Measurements from ENCODE around the gene NDUFB4. TPM values are rescaled to one million over a fixed set of nuclear protein-coding genes. Genes with fewer than 3 reads are reported as not detected.

Gene NDUFB4
- total and polyA plus RNA-seq, 4 donors, result 28.4 to 269 (median 76.9) TPM

DNA sequence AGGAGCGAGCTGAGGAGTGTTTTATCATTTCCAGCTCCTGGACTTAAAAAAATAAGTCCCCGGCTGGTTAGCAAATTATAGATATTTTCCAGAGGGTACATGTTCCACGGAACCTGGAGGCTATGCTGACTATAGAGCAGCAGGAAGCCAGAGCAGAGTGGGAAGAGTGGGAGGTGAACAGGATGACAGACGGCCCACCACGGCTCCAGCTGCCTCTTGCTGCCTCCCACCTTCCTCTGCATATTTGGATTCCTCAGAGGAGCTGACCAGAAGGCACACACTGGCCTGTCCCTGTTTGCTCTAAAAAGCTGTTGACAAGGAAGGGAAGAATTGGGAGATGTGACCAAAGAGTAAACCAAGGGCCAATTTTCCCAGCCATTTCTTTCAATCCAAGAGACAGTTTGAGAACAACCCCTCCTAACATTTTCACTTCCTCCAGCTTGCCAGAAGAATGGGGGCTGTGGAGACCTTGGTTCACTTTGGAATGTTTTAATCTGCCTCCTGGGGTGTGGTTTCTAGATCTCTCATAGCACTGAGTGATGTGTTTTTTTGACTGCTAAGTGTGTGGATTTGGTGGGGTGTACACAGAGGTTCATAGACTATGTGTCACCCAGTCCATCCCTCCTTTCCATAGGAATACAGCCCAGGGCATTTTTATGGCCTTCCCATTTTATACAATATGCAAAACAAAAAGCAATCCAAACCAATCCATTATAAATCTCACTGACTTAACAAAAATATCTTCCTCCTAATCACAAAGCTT is 49.1 kb downstream of the NDUFB4 start:
- Histone ChIP-seq H3K4me1 (ENCODE audit: control insufficient read depth in 4 of 4, insufficient read depth in 4 of 4, low read length in 3 of 4) (no peaks in the 10 kb centered on the region), H3K4me3 (ENCODE audit: low read depth in 1 of 3, low read length in 3 of 3) (no peak overlapping the region), H3K27me3 (ENCODE audit: control insufficient read depth in 4 of 4, insufficient read depth in 4 of 4, low read length in 3 of 4) (no peaks in the 10 kb centered on the region), H3K27ac (ENCODE audit: low read depth in 1 of 2, low read length in 2 of 2) (no peak overlapping the region), H3K9me3 (ENCODE audit: control insufficient read depth in 4 of 4, low read length in 3 of 4) (no peaks in the 10 kb centered on the region), H3K9ac (ENCODE audit: low read depth in 1 of 2, low read length in 2 of 2) (no peak overlapping the region), H3K36me3 (ENCODE audit: control insufficient read depth in 4 of 4, insufficient read depth in 3 of 4, low read depth in 1 of 4, low read length in 3 of 4) (peaks cover 8 to 91% (median 85%) of the 10 kb centered on the region in 4 donors)
- 79% methylated on average over 5 of the region's 5 CpGs for WGBS
- TF ChIP-seq RAD21 (IDR thresholded peaks at IDR 0.05) (no peak), SP1 (IDR thresholded peaks at IDR 0.05) (no peak), FOXA1 (IDR thresholded peaks at IDR 0.05) (no peak), EGR1 (IDR thresholded peaks at IDR 0.05; ENCODE audit: low read depth in 2 of 2) (no peak), HNF4A (conservative IDR thresholded peaks at IDR 0.05) (no peak), HNF4G (IDR thresholded peaks at IDR 0.05) (no peak), NR2F2 (IDR thresholded peaks at IDR 0.05) (no peak), GABPA (IDR thresholded peaks at IDR 0.05 in 1 of 2, conservative IDR thresholded peaks at IDR 0.05 in 1 of 2) (no peak), FOXA2 (IDR thresholded peaks at IDR 0.05) (no peak)
- TF ChIP-seq, protein P1, sequence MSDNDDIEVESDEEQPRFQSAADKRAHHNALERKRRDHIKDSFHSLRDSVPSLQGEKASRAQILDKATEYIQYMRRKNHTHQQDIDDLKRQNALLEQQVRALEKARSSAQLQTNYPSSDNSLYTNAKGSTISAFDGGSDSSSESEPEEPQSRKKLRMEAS (IDR thresholded peaks at IDR 0.05), result no peak
- TF ChIP-seq, protein P2, sequence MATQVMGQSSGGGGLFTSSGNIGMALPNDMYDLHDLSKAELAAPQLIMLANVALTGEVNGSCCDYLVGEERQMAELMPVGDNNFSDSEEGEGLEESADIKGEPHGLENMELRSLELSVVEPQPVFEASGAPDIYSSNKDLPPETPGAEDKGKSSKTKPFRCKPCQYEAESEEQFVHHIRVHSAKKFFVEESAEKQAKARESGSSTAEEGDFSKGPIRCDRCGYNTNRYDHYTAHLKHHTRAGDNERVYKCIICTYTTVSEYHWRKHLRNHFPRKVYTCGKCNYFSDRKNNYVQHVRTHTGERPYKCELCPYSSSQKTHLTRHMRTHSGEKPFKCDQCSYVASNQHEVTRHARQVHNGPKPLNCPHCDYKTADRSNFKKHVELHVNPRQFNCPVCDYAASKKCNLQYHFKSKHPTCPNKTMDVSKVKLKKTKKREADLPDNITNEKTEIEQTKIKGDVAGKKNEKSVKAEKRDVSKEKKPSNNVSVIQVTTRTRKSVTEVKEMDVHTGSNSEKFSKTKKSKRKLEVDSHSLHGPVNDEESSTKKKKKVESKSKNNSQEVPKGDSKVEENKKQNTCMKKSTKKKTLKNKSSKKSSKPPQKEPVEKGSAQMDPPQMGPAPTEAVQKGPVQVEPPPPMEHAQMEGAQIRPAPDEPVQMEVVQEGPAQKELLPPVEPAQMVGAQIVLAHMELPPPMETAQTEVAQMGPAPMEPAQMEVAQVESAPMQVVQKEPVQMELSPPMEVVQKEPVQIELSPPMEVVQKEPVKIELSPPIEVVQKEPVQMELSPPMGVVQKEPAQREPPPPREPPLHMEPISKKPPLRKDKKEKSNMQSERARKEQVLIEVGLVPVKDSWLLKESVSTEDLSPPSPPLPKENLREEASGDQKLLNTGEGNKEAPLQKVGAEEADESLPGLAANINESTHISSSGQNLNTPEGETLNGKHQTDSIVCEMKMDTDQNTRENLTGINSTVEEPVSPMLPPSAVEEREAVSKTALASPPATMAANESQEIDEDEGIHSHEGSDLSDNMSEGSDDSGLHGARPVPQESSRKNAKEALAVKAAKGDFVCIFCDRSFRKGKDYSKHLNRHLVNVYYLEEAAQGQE (IDR thresholded peaks at IDR 0.05), result no peak
- TF ChIP-seq, protein P3, sequence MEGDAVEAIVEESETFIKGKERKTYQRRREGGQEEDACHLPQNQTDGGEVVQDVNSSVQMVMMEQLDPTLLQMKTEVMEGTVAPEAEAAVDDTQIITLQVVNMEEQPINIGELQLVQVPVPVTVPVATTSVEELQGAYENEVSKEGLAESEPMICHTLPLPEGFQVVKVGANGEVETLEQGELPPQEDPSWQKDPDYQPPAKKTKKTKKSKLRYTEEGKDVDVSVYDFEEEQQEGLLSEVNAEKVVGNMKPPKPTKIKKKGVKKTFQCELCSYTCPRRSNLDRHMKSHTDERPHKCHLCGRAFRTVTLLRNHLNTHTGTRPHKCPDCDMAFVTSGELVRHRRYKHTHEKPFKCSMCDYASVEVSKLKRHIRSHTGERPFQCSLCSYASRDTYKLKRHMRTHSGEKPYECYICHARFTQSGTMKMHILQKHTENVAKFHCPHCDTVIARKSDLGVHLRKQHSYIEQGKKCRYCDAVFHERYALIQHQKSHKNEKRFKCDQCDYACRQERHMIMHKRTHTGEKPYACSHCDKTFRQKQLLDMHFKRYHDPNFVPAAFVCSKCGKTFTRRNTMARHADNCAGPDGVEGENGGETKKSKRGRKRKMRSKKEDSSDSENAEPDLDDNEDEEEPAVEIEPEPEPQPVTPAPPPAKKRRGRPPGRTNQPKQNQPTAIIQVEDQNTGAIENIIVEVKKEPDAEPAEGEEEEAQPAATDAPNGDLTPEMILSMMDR (IDR thresholded peaks at IDR 0.05; ENCODE audit: low read depth, low read length, missing input control), result no peak
- DNase-seq (ENCODE audit: low spot score), result no peak

DNA sequence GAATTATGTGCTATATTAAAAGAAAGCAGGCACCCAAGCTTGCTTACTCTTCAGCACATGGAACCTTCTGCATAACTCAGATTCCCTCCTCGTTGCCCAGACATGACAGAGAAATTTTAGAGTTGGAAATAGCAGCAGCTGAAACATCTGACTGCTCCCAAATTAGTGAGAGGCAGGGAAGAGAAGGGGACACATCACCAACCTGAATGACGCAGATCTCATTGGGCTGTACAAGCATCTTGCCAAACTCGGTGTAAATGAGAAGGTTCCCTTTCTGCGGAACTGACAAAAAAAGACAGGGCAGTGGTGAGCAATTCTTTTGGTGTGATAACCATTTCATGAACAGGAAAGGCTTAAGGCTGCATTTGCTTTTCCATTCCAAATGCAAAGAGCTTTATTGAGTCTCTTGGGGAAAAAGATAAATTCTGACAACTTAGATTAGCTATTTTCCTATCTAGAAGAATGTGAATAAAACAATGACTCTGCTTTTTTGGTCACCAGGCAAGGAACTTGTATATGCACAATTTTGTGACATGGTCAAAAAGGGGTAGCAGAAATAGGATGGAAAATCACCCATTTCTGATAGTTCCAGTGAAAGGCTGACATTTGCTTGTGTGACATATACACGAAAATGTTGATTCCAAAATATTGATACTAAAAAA is 50.8 kb downstream of the NDUFB4 start:
- Histone ChIP-seq H3K4me3 (ENCODE audit: low read depth in 1 of 3, low read length in 3 of 3) (no peak overlapping the region), H3K36me3 (ENCODE audit: control insufficient read depth in 4 of 4, insufficient read depth in 3 of 4, low read depth in 1 of 4, low read length in 3 of 4) (peaks cover 8 to 92% (median 88%) of the 10 kb centered on the region in 4 donors), H3K9ac (ENCODE audit: low read depth in 1 of 2, low read length in 2 of 2) (no peak overlapping the region), H3K4me1 (ENCODE audit: control insufficient read depth in 4 of 4, insufficient read depth in 4 of 4, low read length in 3 of 4) (peaks cover 0 to 10% (median 5%) of the 10 kb centered on the region in 4 donors), H3K27ac (ENCODE audit: low read depth in 1 of 2, low read length in 2 of 2) (no peak overlapping the region), H3K27me3 (ENCODE audit: control insufficient read depth in 4 of 4, insufficient read depth in 4 of 4, low read length in 3 of 4) (no peaks in the 10 kb centered on the region), H3K9me3 (ENCODE audit: control insufficient read depth in 4 of 4, low read length in 3 of 4) (no peaks in the 10 kb centered on the region)
- no peak for DNase-seq (ENCODE audit: low spot score)
- 84% methylated on average over 5 of the region's 5 CpGs for WGBS
- TF ChIP-seq, protein P1 (IDR thresholded peaks at IDR 0.05), result no peak
- TF ChIP-seq, protein P4, sequence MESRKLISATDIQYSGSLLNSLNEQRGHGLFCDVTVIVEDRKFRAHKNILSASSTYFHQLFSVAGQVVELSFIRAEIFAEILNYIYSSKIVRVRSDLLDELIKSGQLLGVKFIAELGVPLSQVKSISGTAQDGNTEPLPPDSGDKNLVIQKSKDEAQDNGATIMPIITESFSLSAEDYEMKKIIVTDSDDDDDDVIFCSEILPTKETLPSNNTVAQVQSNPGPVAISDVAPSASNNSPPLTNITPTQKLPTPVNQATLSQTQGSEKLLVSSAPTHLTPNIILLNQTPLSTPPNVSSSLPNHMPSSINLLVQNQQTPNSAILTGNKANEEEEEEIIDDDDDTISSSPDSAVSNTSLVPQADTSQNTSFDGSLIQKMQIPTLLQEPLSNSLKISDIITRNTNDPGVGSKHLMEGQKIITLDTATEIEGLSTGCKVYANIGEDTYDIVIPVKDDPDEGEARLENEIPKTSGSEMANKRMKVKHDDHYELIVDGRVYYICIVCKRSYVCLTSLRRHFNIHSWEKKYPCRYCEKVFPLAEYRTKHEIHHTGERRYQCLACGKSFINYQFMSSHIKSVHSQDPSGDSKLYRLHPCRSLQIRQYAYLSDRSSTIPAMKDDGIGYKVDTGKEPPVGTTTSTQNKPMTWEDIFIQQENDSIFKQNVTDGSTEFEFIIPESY (IDR thresholded peaks at IDR 0.05), result no peak
- no peak for TF ChIP-seq SP1 (IDR thresholded peaks at IDR 0.05)
- no peak for TF ChIP-seq GABPA (IDR thresholded peaks at IDR 0.05 in 1 of 2, conservative IDR thresholded peaks at IDR 0.05 in 1 of 2)
- TF ChIP-seq HNF4G (IDR thresholded peaks at IDR 0.05), result no peak
- TF ChIP-seq FOXA2 (IDR thresholded peaks at IDR 0.05), result no peak
- TF ChIP-seq HNF4A (conservative IDR thresholded peaks at IDR 0.05), result no peak
- TF ChIP-seq, protein P5, sequence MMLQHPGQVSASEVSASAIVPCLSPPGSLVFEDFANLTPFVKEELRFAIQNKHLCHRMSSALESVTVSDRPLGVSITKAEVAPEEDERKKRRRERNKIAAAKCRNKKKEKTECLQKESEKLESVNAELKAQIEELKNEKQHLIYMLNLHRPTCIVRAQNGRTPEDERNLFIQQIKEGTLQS (IDR thresholded peaks at IDR 0.05), result no peak
- TF ChIP-seq, protein P3 (IDR thresholded peaks at IDR 0.05; ENCODE audit: low read depth, low read length, missing input control), result no peak
- TF ChIP-seq RAD21 (IDR thresholded peaks at IDR 0.05), result no peak

Data from liver (tissue), 9 donors.